ENCODE measurements around the gene FGD5.

FGD5 gene

DNA sequence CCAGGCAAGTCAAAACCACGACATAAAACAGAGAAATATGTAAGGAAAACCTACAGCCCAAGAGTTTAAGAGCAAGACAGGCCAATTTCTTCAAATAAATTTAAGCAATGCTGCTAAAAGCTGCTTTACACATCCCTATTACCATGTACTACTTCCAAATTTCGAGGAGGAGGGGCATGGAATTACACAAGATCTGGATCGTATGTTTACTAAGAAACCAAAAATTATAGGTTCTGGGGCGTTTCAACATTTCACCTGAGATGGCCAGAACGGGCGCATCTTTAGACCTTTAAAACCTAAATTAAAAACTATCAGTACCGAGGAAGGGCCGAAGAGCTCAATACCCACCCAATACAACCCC, 128.0 kb downstream of the FGD5 start:
- peaks cover 62% of the 10 kb centered on the region for H3K36me3 Mint-ChIP-seq (ENCODE audit: low read depth)
- peak overlapping the region; percentile 100 for H3K27ac Mint-ChIP-seq
- H3K4me3 Mint-ChIP-seq: peak overlapping the region; percentile 100
- no peaks in the 10 kb centered on the region for H3K27me3 Mint-ChIP-seq
- intact Hi-C loops (cut with micrococcal nuclease): loop anchor here (5.0 kb wide), 2 partner anchors 261 to 824 kb away; partner anchors contain the start of genes CAPN7 and CHCHD4
- peaks cover 29% of the 10 kb centered on the region for H3K4me1 Mint-ChIP-seq (ENCODE audit: low read depth)
- H3K9me3 Mint-ChIP-seq: no peaks in the 10 kb centered on the region

DNA sequence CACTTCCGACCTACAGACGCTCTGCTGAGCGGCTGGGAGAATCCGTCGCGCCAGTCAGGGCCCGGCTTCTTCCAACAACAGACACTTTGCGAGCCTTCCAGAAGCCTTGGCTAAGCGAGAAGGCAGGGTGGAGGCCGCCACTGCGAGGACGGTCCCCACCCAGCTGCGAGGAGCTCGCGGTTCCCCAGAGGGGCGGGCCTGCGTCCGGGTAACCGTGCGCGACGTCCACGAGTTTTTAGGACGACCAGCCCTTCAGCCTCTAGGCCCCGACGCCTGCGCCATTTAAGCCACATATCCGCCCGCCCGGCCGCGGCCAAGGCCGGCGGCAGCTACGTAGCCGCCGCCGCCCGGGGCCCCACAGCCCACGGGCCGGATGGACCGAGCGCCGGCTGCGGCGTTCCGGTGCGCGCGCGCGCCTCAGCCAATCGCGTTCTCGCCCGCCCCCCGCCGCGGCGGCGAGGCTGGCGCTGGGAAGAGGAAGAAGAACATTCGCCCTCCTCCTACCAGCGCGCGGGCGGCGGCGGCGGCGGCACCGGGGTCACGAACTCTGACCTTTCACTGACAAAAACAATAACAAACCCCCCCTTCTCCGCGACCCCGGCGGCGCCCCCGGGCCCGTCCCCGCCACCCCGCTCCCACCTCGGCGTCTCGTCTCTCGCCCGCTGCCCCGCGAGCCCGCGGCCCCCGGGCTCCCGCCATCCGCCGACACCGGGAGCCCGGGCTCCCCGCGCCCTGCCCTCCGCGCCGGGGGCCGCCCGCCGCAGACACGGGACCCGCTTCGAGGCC, 128.5 kb downstream of the FGD5 start, which contains the start of gene NR2C2:
NR2C2 (plus strand) TSS at position 484 of the 786 bp plus-strand sequence. CDS start 56,332 bp downstream, outside the sequence.
- Mint-ChIP-seq H3K27ac (peak within 1 kb of the TSS; percentile 100), H3K4me3 (peak within 1 kb of the TSS; percentile 100), H3K36me3 (ENCODE audit: low read depth) (peaks cover 61% of the 10 kb centered on the region), H3K9me3 (no peaks in the 10 kb centered on the region), H3K27me3 (no peaks in the 10 kb centered on the region), H3K4me1 (ENCODE audit: low read depth) (peaks cover 35% of the 10 kb centered on the region)
- intact Hi-C loops (cut with micrococcal nuclease): loop anchor here (5.0 kb wide), 2 partner anchors 260 to 825 kb away; partner anchors contain the start of genes CAPN7 and CHCHD4

DNA sequence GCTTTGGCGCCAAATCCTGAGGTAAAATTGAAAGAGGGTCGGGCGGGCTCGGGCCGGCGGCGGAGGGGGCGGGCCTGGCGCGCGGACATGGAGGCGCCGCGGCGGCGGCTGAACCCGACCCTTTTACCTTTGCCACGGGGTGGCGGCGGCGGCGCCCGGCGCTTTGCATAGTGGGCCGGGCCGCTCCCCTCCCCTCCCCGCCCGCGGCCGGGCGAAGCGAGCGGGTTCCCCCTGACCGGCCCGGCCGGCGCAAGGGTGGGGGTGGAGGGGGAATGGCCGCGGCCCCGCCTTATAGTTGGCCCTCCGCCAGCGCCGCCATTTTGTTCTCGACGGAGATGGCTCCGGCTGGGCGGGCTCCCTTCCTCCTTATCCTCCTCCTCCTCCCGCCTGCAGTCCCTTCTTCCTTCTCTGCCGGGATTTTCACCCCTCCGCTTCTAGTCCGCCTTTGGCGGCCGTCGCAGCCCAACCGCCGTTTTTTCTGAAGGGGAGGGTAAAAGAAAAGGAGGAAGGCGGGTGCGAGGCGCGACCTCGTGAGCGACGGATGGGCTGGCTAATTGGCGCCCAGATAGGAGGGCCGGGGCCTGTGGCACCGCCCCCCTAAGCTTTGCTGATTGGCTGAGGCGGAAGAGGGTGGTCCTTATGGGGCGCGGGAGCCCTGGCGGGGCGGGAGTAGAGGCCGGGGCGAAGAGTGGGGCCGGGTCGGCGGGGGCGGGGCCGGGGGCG, 129.3 kb downstream of the FGD5 start:
- H3K4me3 Mint-ChIP-seq: peak overlapping the region; percentile 100
- H3K27ac Mint-ChIP-seq: peak overlapping the region; percentile 100
- H3K27me3 Mint-ChIP-seq: no peaks in the 10 kb centered on the region
- H3K36me3 Mint-ChIP-seq (ENCODE audit: low read depth): peaks cover 53% of the 10 kb centered on the region
- intact Hi-C loops (cut with micrococcal nuclease): loop anchor here (2.0 to 5.0 kb wide), 3 partner anchors 117 to 826 kb away; partner anchors contain the start of genes CAPN7, CHCHD4 and MRPS25
- peaks cover 42% of the 10 kb centered on the region for H3K4me1 Mint-ChIP-seq (ENCODE audit: low read depth)
- H3K9me3 Mint-ChIP-seq: no peaks in the 10 kb centered on the region

DNA sequence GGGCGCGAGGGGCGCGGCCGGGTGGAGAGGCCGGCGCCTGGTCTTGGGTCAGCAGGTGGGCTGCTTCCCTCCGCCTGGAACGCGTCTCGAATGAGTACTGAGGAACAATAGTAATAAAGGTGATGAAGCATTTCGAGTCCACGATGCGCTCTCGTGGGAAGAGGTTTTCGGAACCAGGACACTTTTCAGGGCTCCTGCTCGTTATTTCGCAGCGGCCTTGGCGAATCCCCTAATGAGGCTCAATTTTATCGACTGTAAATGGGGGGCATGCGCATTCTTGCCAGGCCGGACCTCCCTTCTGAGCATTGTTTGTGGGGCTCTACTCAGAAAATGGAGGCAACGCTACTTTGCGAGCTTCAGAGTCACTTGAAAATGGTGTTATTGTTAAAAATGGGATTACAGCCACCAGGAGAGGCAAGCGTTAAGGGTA, 129.9 kb downstream of the FGD5 start:
- Mint-ChIP-seq H3K4me3 (peak overlapping the region; percentile 100), H3K9me3 (no peaks in the 10 kb centered on the region), H3K27me3 (no peaks in the 10 kb centered on the region), H3K27ac (peak overlapping the region; percentile 100), H3K36me3 (ENCODE audit: low read depth) (peaks cover 47% of the 10 kb centered on the region), H3K4me1 (ENCODE audit: low read depth) (peaks cover 42% of the 10 kb centered on the region)
- intact Hi-C loops (cut with micrococcal nuclease): loop anchor here (2.0 to 5.0 kb wide), 3 partner anchors 116 to 826 kb away; partner anchors contain the start of genes CAPN7, CHCHD4 and MRPS25

DNA sequence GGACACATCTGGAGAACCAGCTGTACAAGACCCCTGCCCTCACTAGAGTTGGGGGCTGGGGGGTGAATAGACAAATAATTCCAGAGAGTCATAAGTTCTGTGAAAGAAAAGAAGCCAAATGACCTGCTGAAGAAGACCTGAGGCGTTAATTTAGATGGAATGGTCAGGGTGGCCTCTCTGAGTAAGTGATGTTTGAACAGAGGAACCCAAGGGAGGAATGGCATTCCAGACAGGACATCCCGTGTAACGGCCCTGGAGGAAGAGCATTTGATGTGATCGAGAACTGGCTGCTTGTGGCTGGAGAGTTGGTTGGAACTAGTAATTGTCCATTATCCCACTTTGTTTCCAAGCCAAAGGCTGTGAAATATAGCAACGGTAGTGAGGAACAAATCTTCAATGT, 130.4 kb downstream of the FGD5 start:
- Mint-ChIP-seq H3K36me3 (ENCODE audit: low read depth) (peaks cover 42% of the 10 kb centered on the region), H3K27me3 (no peaks in the 10 kb centered on the region), H3K4me1 (ENCODE audit: low read depth) (peaks cover 42% of the 10 kb centered on the region), H3K9me3 (no peaks in the 10 kb centered on the region), H3K4me3 (peak overlapping the region; percentile 100), H3K27ac (peak overlapping the region; percentile 100)
- intact Hi-C loops (cut with micrococcal nuclease): loop anchor here (2.0 to 5.0 kb wide), 3 partner anchors 116 to 827 kb away; partner anchors contain the start of genes CAPN7, CHCHD4 and MRPS25

DNA sequence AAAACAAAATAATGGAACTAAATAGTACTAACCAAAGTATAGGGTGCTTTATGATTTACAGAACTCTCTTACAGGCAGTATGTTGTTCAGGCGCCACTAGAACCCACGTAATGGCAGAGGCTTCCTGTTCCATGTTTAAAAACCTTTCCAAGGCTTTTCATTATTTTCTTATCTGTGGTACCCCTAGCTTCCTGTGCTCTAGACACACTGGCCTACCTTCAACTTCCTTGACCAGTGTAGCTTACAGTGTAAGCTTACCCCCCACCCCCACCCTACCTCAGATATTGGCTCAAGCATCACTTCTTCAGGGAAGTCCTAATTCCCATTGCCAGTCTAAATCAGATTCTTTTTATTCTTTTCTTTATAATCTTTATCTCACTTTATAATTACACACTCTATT, 131.5 kb downstream of the FGD5 start:
- Mint-ChIP-seq H3K27me3 (no peaks in the 10 kb centered on the region), H3K27ac (no peak overlapping the region), H3K4me3 (no peak overlapping the region), H3K36me3 (ENCODE audit: low read depth) (peaks cover 33% of the 10 kb centered on the region), H3K4me1 (ENCODE audit: low read depth) (peaks cover 51% of the 10 kb centered on the region), H3K9me3 (no peaks in the 10 kb centered on the region)
- intact Hi-C loops (cut with micrococcal nuclease): no loop called here

DNA sequence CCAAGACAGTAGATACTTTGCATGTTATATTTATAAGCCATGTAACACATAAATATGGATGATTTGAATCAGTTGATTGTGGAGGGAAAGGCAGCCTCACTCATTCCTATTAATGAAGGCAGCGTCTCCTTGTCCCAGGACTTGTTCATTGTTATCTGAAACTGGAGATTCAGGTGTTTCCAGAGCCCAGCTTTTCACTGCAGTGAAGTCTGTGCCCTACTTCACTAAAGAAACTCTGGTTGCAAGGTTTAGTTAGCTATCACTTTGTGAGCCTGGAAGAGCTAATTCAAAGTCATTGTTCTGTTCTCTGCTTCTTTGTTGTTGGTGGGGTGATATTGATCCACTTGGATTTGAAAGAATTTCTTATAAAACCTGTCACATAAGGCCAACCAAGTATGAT, 138.4 kb downstream of the FGD5 start:
- intact Hi-C loops (cut with micrococcal nuclease): no loop called here
- no peak overlapping the region for H3K27ac Mint-ChIP-seq
- no peak overlapping the region for H3K4me3 Mint-ChIP-seq
- peaks cover 19% of the 10 kb centered on the region for H3K36me3 Mint-ChIP-seq (ENCODE audit: low read depth)
- peaks cover 34% of the 10 kb centered on the region for H3K4me1 Mint-ChIP-seq (ENCODE audit: low read depth)
- H3K9me3 Mint-ChIP-seq: no peaks in the 10 kb centered on the region
- no peaks in the 10 kb centered on the region for H3K27me3 Mint-ChIP-seq

DNA sequence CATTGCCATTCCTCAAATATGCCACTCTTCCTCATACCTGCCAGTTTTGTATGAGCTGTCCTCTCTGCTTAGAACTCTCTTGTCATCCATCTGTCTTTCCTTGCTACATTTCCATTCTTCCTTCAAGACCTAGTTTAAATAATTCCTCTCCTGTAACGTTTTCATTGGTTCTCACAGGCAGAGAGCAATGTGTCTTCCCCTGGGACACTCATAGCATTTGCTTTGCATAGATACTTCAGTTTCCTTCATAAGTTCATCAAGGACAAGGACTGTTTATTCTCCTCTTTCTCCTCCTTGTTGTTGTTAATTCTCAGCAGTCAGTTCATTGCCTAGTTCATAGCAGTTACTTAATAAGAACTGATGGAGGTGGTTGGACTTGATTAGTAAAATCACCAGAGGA, 139.2 kb downstream of the FGD5 start:
- Mint-ChIP-seq H3K27me3 (no peaks in the 10 kb centered on the region), H3K27ac (no peak overlapping the region), H3K36me3 (ENCODE audit: low read depth) (peaks cover 27% of the 10 kb centered on the region), H3K9me3 (no peaks in the 10 kb centered on the region), H3K4me3 (no peak overlapping the region), H3K4me1 (ENCODE audit: low read depth) (peaks cover 26% of the 10 kb centered on the region)
- intact Hi-C loops (cut with micrococcal nuclease): no loop called here

DNA sequence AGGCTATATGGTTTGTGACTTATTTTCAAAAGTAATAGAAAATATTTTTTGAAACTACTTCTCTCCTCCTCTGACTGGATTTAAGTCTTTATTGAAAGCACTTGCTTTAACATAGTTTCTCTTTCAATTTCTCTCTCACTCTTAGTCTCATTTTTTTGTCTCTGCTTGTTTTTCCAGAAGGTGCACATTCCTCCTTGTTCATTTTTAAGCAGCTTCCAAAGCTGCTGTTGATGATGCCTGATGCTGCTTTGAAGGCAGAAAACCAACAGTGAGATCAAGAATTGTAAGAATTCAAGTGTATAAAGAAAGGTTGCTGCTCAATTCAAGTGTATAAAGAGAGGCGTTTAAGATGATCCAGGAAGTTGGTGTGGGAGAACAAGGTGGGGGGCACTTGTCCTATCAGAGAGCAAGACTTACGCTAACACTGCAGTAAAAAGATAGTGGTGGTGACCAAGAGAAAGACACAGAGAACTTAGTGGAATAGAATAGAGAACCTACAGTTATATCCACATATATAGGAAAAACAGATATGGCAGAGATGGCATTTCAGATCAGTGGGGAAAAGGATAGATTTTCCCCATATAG, 140.7 kb downstream of the FGD5 start:
- peaks cover 24% of the 10 kb centered on the region for H3K4me1 Mint-ChIP-seq (ENCODE audit: low read depth)
- no peaks in the 10 kb centered on the region for H3K9me3 Mint-ChIP-seq
- H3K27ac Mint-ChIP-seq: no peak overlapping the region
- no peak overlapping the region for H3K4me3 Mint-ChIP-seq
- H3K27me3 Mint-ChIP-seq: no peaks in the 10 kb centered on the region
- H3K36me3 Mint-ChIP-seq (ENCODE audit: low read depth): peaks cover 29% of the 10 kb centered on the region
- intact Hi-C loops (cut with micrococcal nuclease): no loop called here

DNA sequence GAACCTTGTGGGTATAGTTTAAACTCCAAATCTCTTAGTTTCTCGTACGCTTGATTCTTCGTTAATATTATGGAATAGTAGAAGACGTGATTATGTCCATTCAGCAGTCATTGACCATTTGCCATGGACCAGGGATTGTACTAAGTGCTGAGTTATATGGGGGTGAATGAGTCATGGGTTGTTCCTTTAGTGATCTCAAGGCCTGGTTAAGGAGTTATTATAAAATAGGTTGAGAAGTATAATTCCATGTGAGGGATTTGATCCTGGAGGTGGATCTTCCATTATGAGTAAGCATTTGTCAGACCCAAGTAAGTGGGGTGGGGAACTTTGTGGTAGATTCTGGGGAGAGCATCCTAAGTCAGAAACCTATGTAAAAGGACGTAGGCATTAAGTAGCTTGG, 144.0 kb downstream of the FGD5 start:
- intact Hi-C loops (cut with micrococcal nuclease): no loop called here
- Mint-ChIP-seq H3K27me3 (no peaks in the 10 kb centered on the region), H3K4me3 (no peak overlapping the region), H3K36me3 (ENCODE audit: low read depth) (peaks cover 52% of the 10 kb centered on the region), H3K27ac (no peak overlapping the region), H3K9me3 (no peaks in the 10 kb centered on the region), H3K4me1 (ENCODE audit: low read depth) (peaks cover 10% of the 10 kb centered on the region)

DNA sequence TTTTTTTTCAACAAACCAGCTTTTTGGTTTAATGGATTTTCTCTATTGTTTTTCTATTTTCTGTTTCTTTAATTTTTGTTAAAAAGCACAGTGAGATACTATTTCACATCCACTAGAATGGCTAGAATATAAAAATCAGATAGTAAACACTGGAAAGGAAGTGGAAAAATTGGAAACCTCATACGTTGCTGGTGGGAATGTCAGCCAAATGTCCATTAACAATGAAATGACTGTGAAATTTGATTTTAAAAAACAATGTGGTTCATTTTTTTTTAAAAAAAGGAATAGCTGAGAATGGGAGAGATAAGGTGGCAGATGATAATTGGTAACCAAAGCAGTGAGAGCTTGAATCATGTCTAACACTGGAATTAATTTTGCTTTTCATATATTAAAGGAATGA, 148.5 kb downstream of the FGD5 start:
- Mint-ChIP-seq H3K36me3 (ENCODE audit: low read depth) (peaks cover 46% of the 10 kb centered on the region), H3K27me3 (no peaks in the 10 kb centered on the region), H3K4me1 (ENCODE audit: low read depth) (no peaks in the 10 kb centered on the region), H3K9me3 (no peaks in the 10 kb centered on the region), H3K4me3 (no peak overlapping the region), H3K27ac (no peak overlapping the region)
- intact Hi-C loops (cut with micrococcal nuclease): no loop called here

DNA sequence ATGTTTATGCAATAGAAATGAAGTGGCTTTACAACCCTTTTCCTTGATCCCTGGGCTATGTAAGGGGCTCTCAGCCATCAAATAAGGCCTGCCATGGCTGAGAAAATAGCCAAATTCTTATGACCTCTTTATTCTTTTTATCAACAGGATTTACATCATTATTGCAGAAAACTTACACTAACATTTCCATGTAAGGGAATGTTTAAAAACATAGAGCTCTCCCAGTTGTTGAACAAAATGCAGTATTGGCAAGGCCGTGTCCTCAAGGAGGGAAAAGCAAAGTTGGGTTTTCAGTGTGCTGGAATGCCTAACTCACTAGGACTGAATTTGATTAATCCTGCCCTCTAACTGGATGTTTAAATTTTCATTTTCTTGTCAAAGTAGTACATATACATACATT, 150.9 kb downstream of the FGD5 start:
- no peaks in the 10 kb centered on the region for H3K9me3 Mint-ChIP-seq
- no peak overlapping the region for H3K27ac Mint-ChIP-seq
- H3K4me3 Mint-ChIP-seq: no peak overlapping the region
- intact Hi-C loops (cut with micrococcal nuclease): no loop called here
- peaks cover 60% of the 10 kb centered on the region for H3K36me3 Mint-ChIP-seq (ENCODE audit: low read depth)
- H3K27me3 Mint-ChIP-seq: no peaks in the 10 kb centered on the region
- H3K4me1 Mint-ChIP-seq (ENCODE audit: low read depth): no peaks in the 10 kb centered on the region

DNA sequence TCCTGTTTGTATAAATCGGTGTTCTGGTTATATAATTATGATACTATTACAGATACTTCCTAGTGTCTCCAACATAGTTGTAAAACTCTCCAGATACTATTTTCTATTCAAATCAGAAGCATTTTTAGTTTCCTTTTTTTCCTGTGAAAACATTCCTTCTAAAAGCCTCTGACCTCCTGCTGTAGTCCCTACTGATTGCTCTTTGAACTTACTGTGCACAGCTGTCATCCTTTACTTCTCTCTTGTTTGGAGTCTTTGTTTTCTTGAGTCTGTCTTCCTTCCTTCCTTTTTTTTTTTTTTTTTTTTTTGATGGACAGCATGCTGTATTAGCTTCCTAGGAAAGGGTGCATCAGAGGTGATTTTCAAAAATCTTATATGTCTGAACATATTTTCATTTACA, 157.6 kb downstream of the FGD5 start:
- intact Hi-C loops (cut with micrococcal nuclease): no loop called here
- Mint-ChIP-seq H3K27ac (no peak overlapping the region), H3K9me3 (no peaks in the 10 kb centered on the region), H3K4me1 (ENCODE audit: low read depth) (peaks cover 38% of the 10 kb centered on the region), H3K4me3 (no peak overlapping the region), H3K36me3 (ENCODE audit: low read depth) (peaks cover 52% of the 10 kb centered on the region), H3K27me3 (no peaks in the 10 kb centered on the region)

DNA sequence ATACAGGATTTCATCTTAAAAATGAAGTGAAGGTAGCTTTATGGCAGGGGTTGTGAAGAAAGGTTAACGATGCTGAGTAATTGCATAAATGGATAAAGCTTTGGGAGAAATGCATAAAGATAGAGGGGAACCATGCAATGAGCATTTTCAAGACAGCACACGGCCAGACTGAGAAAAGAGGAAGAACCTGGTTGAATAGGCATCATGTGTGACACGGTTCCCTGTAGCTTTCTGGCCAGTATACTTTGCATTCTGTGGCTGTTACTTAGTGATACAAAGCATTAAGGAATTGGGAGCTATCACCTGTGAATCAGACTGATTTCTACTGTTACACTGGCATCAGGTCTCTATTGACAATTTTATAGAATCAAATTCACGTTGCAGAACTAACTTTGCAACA, 161.9 kb downstream of the FGD5 start:
- no peaks in the 10 kb centered on the region for H3K27me3 Mint-ChIP-seq
- intact Hi-C loops (cut with micrococcal nuclease): no loop called here
- peaks cover 38% of the 10 kb centered on the region for H3K4me1 Mint-ChIP-seq (ENCODE audit: low read depth)
- no peak overlapping the region for H3K27ac Mint-ChIP-seq
- H3K9me3 Mint-ChIP-seq: peaks cover 8% of the 10 kb centered on the region
- peaks cover 30% of the 10 kb centered on the region for H3K36me3 Mint-ChIP-seq (ENCODE audit: low read depth)
- no peak overlapping the region for H3K4me3 Mint-ChIP-seq

Measured in dendritic cell treated with granulocyte-macrophage colony-stimulating factor and Interleukin-4, amounts not matched to agents 40 ng/mL and 50 ng/mL, for 4 days (primary cell).